ENCODE measurements around the gene ITGB3.
A peak's percentile ranks its signal among the peaks of the same experiment; 100 is the strongest.

DNA sequence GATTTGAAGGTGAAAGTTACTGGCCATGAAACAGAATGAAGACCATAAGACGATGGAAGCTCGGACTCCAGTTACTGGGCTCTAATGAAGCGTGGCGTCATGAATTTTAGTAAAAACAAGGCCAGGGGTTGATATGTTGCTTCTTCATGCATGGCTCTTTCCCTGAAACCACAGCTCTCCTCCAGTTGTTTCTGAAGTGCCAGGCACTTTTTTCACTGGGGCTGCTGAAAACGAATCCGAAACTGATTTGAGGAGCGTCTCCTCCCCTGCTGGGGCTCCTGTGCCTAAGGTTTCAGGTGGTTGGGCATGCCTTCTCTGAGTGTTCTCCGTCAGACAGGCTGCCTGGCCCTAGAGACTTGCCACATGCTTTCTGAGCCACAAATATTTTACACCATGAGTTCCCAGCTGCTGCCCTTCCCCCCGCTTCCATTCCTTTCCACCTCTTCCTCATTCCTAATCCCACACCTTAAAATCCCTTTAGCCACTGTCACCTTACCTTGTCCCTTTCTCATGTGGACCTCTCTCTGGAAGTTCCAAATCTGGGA, 48.1 kb upstream of the ITGB3 start:
- TF ChIP-seq, protein P1, sequence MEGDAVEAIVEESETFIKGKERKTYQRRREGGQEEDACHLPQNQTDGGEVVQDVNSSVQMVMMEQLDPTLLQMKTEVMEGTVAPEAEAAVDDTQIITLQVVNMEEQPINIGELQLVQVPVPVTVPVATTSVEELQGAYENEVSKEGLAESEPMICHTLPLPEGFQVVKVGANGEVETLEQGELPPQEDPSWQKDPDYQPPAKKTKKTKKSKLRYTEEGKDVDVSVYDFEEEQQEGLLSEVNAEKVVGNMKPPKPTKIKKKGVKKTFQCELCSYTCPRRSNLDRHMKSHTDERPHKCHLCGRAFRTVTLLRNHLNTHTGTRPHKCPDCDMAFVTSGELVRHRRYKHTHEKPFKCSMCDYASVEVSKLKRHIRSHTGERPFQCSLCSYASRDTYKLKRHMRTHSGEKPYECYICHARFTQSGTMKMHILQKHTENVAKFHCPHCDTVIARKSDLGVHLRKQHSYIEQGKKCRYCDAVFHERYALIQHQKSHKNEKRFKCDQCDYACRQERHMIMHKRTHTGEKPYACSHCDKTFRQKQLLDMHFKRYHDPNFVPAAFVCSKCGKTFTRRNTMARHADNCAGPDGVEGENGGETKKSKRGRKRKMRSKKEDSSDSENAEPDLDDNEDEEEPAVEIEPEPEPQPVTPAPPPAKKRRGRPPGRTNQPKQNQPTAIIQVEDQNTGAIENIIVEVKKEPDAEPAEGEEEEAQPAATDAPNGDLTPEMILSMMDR (IDR thresholded peaks at IDR 0.05): no peak
- peak in 1 of 2 donors; percentile 18 for TF ChIP-seq POLR2A (IDR thresholded peaks at IDR 0.05)
- no peak for TF ChIP-seq EP300 (IDR thresholded peaks at IDR 0.05)
